Common myeloid progenitor, CD34-positive (primary cell): Measurements from ENCODE around the gene WWOX.
"Not testable (repeated sequence)": the region's sequence is repeated elsewhere in the genome, so short reads cannot be mapped to it uniquely, and the experiment has no call there.

ENCODE experiments used
- CTCF ChIA-PET: fragments of 350-600 bp; sonication (Branson Sonifier 250); formaldehyde crosslinking; loops from one replicate; lab custom pipeline; 2021; ENCODE audit warnings: antibody characterized with exemption; lab: Charles Lee
- POLR2A ChIA-PET: fragments of 350-600 bp; sonication (Branson Sonifier 250); formaldehyde crosslinking; loops from one replicate; lab custom pipeline; 2021; ENCODE audit warnings: antibody characterized with exemption; lab: Charles Lee
- DNase-seq, 3 donors: peaks; one replicate each; pipeline versions ENCODE4 v3.0.0 to v3.0.0-alpha.2; 2013
- H3K27ac ChIP-seq, 2 experiments: 1 replicate in 1 of 2; 2 replicates in 1 of 2; pipeline ENCODE4 v1.7.0; 2013; ENCODE audit warnings: inconsistent platforms in 2 of 2, low read length in 2 of 2, mild to moderate bottlenecking in 2 of 2, low read depth in 1 of 2, moderate library complexity in 1 of 2; ENCODE audit not compliant: severe bottlenecking in 2 of 2, insufficient read depth in 1 of 2, poor library complexity in 1 of 2
- H3K27me3 ChIP-seq, 5 experiments: replicated peaks in 2 of 5; 1 replicate in 3 of 5; 2 replicates in 2 of 5; pipeline versions ENCODE4 v1.6.1 to v1.7.0; 2013; ENCODE audit warnings: low read length in 4 of 5, mild to moderate bottlenecking in 2 of 5, moderate library complexity in 2 of 5, inconsistent platforms in 1 of 5; ENCODE audit not compliant: insufficient read depth in 5 of 5, control insufficient read depth in 4 of 5
- H3K36me3 ChIP-seq, 4 experiments: 1 replicate in 2 of 4; 2 replicates in 2 of 4; pipeline versions ENCODE4 v1.6.1 to v1.7.0; 2013; ENCODE audit warnings: low read length in 3 of 4, control low read depth in 1 of 4, mild to moderate bottlenecking in 1 of 4; ENCODE audit not compliant: control insufficient read depth in 4 of 4, insufficient read depth in 4 of 4
- H3K4me1 ChIP-seq, 4 experiments: 1 replicate in 3 of 4; 2 replicates in 1 of 4; pipeline versions ENCODE4 v1.6.1 to v1.7.1; 2013; ENCODE audit warnings: low read length in 3 of 4, mild to moderate bottlenecking in 3 of 4, control low read depth in 1 of 4, inconsistent platforms in 1 of 4, moderate library complexity in 1 of 4; ENCODE audit not compliant: control insufficient read depth in 4 of 4, insufficient read depth in 4 of 4; ENCODE audit errors: control extremely low read depth in 1 of 4
- H3K4me3 ChIP-seq, 7 experiments: 1 replicate in 4 of 7; 2 replicates in 3 of 7; pipeline versions ENCODE4 v1.5.1 to v1.7.0; 2013; ENCODE audit warnings: mild to moderate bottlenecking in 7 of 7, low read length in 6 of 7, moderate library complexity in 6 of 7, inconsistent platforms in 2 of 7, low read depth in 2 of 7, control low read depth in 1 of 7; ENCODE audit not compliant: insufficient read depth in 4 of 7, control insufficient read depth in 1 of 7; ENCODE audit errors: extremely low read depth in 1 of 7
- H3K9me3 ChIP-seq, 5 experiments: 1 replicate in 4 of 5; 2 replicates in 1 of 5; pipeline versions ENCODE4 v1.6.1 to v1.7.1; 2013; ENCODE audit warnings: low read length in 4 of 5, mild to moderate bottlenecking in 2 of 5, inconsistent platforms in 1 of 5, low read depth in 1 of 5, moderate library complexity in 1 of 5; ENCODE audit not compliant: control insufficient read depth in 4 of 5, insufficient read depth in 2 of 5; ENCODE audit errors: control extremely low read depth in 1 of 5
- WGBS: methylation state at CpG from one replicate; pipeline ENCODE4 v1.1.5; 2013; ENCODE audit not compliant: insufficient coverage; 5-methylcytosine and 5-hydroxymethylcytosine counted together

The WWOX gene

GRCh38 chr16:78594191-78594590 lies 494.7 kb downstream of the WWOX start:
- WGBS: 90% methylated on average over 2 of the region's 7 CpGs
- no peak for DNase-seq
- H3K4me3 ChIP-seq: no peak overlapping the region
- no peaks in the 10 kb centered on the region for H3K36me3 ChIP-seq
- no peaks in the 10 kb centered on the region for H3K4me1 ChIP-seq
- ChIA-PET POLR2A (no interaction called here), CTCF (no interaction called here)
- H3K27me3 ChIP-seq: no peaks in the 10 kb centered on the region
- H3K27ac ChIP-seq: no peak overlapping the region
- H3K9me3 ChIP-seq: no peaks in the 10 kb centered on the region

- Histone ChIP-seq H3K4me3 (no peak overlapping the region), H3K27ac (no peak overlapping the region), H3K27me3 (no peaks in the 10 kb centered on the region), H3K9me3 (no peaks in the 10 kb centered on the region), H3K4me1 (no peaks in the 10 kb centered on the region), H3K36me3 (no peaks in the 10 kb centered on the region)
- DNase-seq: no peak
- WGBS: 99% methylated on average over 8 of the region's 10 CpGs
- POLR2A ChIA-PET: no interaction called here
- CTCF ChIA-PET: no interaction called here
Measured at GRCh38 chr16:78596348-78596995, 497.0 kb downstream of the WWOX start.

GRCh38 chr16:78596996-78597422 lies 497.6 kb downstream of the WWOX start:
- no peak for DNase-seq
- H3K36me3 ChIP-seq: no peaks in the 10 kb centered on the region
- CTCF ChIA-PET: no interaction called here
- H3K27ac ChIP-seq: no peak overlapping the region
- H3K4me1 ChIP-seq: no peaks in the 10 kb centered on the region
- WGBS: 98% methylated on average over 9 of the region's 9 CpGs
- H3K4me3 ChIP-seq: no peak overlapping the region
- H3K27me3 ChIP-seq: no peaks in the 10 kb centered on the region
- no peaks in the 10 kb centered on the region for H3K9me3 ChIP-seq
- POLR2A ChIA-PET: no interaction called here

GRCh38 chr16:78597809-78598570 lies 498.5 kb downstream of the WWOX start:
- ChIA-PET POLR2A (no interaction called here), CTCF (no interaction called here)
- no peaks in the 10 kb centered on the region for H3K4me1 ChIP-seq
- H3K27me3 ChIP-seq: no peaks in the 10 kb centered on the region
- no peak overlapping the region for H3K27ac ChIP-seq
- no peak for DNase-seq
- no peaks in the 10 kb centered on the region for H3K9me3 ChIP-seq
- 100% methylated on average over 1 of the region's 9 CpGs for WGBS
- no peaks in the 10 kb centered on the region for H3K36me3 ChIP-seq
- H3K4me3 ChIP-seq: no peak overlapping the region

GRCh38 chr16:78599271-78599670 lies 499.8 kb downstream of the WWOX start:
- POLR2A ChIA-PET: no interaction called here
- 96% methylated on average over 3 of the region's 4 CpGs for WGBS
- H3K4me3 ChIP-seq: no peak overlapping the region

GRCh38 chr16:78604423-78605062 lies 505.1 kb downstream of the WWOX start:
- CTCF ChIA-PET, H3K9me3 ChIP-seq, POLR2A ChIA-PET, H3K36me3 ChIP-seq, H3K27me3 ChIP-seq, DNase-seq, H3K27ac ChIP-seq, H3K4me3 ChIP-seq, H3K4me1 ChIP-seq: not testable (repeated sequence)
- WGBS: no CpG with 5 or more reads among the region's 2 CpGs

More at GRCh38 chr16:78599271-78599670, 499.8 kb downstream of the WWOX start:
- no peak overlapping the region for H3K27ac ChIP-seq
- no peaks in the 10 kb centered on the region for H3K36me3 ChIP-seq
- no peaks in the 10 kb centered on the region for H3K27me3 ChIP-seq
- H3K4me1 ChIP-seq: no peaks in the 10 kb centered on the region
- DNase-seq: no peak
- no peaks in the 10 kb centered on the region for H3K9me3 ChIP-seq
- CTCF ChIA-PET: no interaction called here

GRCh38 chr16:78605548-78606101 lies 506.2 kb downstream of the WWOX start:
- ChIA-PET POLR2A (no interaction called here), CTCF (no interaction called here)
- no peak for DNase-seq
- no peaks in the 10 kb centered on the region for H3K9me3 ChIP-seq
- no peak overlapping the region for H3K27ac ChIP-seq
- 90% methylated on average over 2 of the region's 6 CpGs for WGBS
- no peaks in the 10 kb centered on the region for H3K27me3 ChIP-seq
- H3K4me1 ChIP-seq: peaks cover 3 to 10% (median 7%) of the 10 kb centered on the region in 4 experiments
- H3K4me3 ChIP-seq: no peak overlapping the region
- no peaks in the 10 kb centered on the region for H3K36me3 ChIP-seq
